GF-D8 (cell line): ENCODE results near the gene SYT2.
"Not testable (repeated sequence)": the region's sequence is repeated elsewhere in the genome, so short reads cannot be mapped to it uniquely, and the experiment has no call there.

Source experiments
- DNase-seq: peaks from one replicate; lab custom pipeline; 2025; lab: John Stamatoyannopoulos, UW

SYT2 gene

DNA sequence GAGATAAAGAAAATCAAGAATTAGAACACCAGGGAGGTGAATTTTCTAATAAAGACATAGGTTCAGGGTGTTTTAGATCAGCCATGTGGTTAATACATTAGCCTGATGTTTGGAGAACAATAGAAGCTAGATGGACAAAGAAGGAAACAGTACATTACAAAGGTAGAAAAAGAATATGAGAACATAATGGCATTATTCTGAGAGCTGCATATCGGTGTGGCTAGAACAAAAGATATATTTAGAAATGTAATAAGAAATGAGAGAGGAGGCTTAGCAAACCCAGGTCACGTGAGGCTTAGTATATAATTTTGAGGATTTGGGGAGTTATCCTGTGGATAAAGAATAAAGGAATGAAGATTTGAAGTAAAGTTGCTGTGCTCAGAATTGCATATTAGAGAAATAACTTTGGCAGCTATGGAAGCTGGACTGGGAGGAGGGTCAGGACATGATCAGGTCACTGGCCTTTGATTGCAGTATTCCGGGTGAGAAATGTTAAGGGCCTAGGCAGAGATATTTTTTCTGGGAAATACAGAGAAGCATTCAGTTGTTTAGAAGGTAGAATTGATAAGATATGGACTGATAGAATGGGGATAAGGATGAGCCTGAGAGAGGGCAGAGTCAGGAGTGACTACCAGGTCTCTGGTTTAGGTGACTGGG, 164.5 kb downstream of the SYT2 start:
- not testable (repeated sequence) for DNase-seq

DNA sequence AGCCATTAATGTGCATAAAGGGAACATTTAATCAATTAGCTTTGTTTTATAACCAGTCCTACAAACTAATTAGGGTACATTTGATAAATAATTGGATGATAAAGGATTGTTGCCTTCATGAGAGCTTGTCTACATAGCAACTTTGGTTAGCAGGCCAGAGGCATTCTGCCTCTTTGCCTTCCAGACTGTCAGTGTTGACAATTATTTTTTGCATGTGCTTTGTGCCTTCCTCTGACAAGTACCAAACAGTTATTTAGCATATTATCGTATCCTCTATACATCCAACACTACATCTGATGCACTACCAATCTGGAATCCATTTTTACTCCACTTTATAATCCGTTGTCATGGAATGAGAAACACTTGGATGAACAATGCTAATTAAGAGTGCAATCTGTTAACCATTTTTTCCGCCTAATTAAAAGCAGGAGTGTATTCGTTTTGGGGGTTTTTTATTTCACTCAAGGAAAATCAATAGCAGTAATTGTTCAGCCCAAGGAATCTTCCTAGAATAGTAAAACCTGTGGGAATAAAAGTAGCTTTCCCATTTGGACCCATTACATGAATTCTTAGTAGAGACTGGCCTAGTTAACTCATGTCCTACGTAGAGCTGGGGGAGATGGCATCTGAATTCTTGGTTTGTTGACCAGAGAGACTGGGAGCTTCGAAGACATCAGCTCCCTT, 165.3 kb downstream of the SYT2 start:
- not testable (repeated sequence) for DNase-seq

GRCh38 chr1:202543537-202543936, 166.7 kb downstream of the SYT2 start:
- not testable (repeated sequence) for DNase-seq

DNA sequence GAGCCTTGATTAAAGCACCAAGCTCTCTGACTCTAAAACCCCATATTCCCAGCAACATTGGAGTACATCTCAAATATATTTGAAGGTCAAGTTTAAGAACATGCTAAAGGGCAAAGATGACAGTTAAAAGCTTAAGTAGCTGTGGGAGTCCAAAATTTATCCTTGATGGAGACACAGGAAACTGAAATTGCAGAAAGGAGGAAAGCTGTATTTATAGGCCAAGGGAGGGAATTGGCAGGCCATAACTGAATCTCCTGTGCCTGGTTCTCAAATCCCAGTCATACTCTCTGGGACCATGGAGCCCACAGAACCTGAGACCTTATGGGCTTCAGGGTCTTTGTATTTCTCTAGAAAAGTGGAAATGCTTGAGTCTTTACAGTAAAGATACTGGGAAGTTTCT, 167.8 kb downstream of the SYT2 start:
- DNase-seq: not testable (repeated sequence)

GRCh38 chr1:202540858-202541257, 169.4 kb downstream of the SYT2 start:
- DNase-seq: not testable (repeated sequence)
